Measurements from ENCODE around the gene PLET1. TPM values are rescaled to one million over a fixed set of nuclear protein-coding genes. Genes with fewer than 3 reads are reported as not detected.
A peak's percentile ranks its signal among the peaks of the same experiment; 100 is the strongest.

PLET1 gene
- total RNA-seq, 4 donors from 2014 or later: not detected

GRCh38 chr11:112292188-112292587, 31.5 kb upstream of the PLET1 start:
- TF ChIP-seq EP300 (IDR thresholded peaks at IDR 0.05): no peak
- TF ChIP-seq CTCF (IDR thresholded peaks at IDR 0.05): no peak
- no peak for TF ChIP-seq POLR2AphosphoS5 (IDR thresholded peaks at IDR 0.05)
- TF ChIP-seq POLR2A (IDR thresholded peaks at IDR 0.05): no peak
- Histone ChIP-seq H3K27me3 (no peaks in the 10 kb centered on the region), H3K36me3 (no peaks in the 10 kb centered on the region), H3K27ac (no peak overlapping the region), H3K9me3 (no peaks in the 10 kb centered on the region), H3K4me3 (no peak overlapping the region), H3K4me1 (peaks cover 38% of the 10 kb centered on the region)
- DNase-seq (ENCODE audit: low spot score in 2 of 2): no peak

DNA sequence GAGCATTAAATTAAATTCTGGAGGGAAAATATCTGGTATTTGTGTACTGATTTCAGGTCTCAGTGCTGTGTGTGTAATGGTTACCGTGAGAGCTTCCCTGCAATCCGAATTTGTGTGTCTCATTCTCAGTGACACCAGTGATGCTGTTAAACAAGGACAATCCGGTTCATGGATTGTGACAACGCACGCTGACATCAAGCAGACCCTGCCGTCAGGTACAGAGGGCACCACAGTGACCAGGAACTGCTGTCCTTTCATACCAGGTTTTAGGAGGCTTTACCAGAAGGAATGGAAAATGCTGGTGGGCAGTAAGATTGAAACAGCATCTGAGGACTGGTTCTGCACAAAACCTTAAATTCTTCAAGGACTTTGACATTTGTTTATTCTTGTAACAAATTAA, 30.5 kb upstream of the PLET1 start:
- no peak overlapping the region for H3K4me3 ChIP-seq
- TF ChIP-seq POLR2A (IDR thresholded peaks at IDR 0.05): no peak
- TF ChIP-seq EP300 (IDR thresholded peaks at IDR 0.05): no peak
- no peak for TF ChIP-seq POLR2AphosphoS5 (IDR thresholded peaks at IDR 0.05)
- no peak for TF ChIP-seq CTCF (IDR thresholded peaks at IDR 0.05)
- 96% methylated on average over 6 of the region's 6 CpGs for WGBS
- peaks cover 38% of the 10 kb centered on the region for H3K4me1 ChIP-seq
- H3K36me3 ChIP-seq: no peaks in the 10 kb centered on the region
- H3K27ac ChIP-seq: no peak overlapping the region
- no peaks in the 10 kb centered on the region for H3K9me3 ChIP-seq
- H3K27me3 ChIP-seq: no peaks in the 10 kb centered on the region
- DNase-seq (ENCODE audit: low spot score in 2 of 2): no peak

DNA sequence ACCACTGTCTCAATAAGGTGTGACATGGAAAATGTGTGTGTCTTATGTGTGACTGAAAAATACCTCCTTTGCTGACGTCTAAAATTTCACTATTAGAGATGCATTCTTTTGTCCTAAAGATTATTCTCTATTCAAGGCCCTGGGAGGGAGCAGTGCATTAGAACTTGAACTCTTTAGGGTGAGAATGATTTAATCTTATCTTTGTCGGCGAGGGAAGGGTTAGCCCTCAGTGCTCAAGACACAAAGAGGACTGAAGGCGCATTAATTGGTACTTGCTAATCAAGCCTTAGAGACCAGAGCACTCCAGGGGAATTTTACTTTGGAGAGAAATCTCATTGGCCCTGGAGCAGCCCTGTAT, 29.8 kb upstream of the PLET1 start:
- H3K4me1 ChIP-seq: peaks cover 38% of the 10 kb centered on the region
- TF ChIP-seq EP300 (IDR thresholded peaks at IDR 0.05): no peak
- TF ChIP-seq POLR2AphosphoS5 (IDR thresholded peaks at IDR 0.05): no peak
- TF ChIP-seq CTCF (IDR thresholded peaks at IDR 0.05): no peak
- no peak for TF ChIP-seq POLR2A (IDR thresholded peaks at IDR 0.05)

DNA sequence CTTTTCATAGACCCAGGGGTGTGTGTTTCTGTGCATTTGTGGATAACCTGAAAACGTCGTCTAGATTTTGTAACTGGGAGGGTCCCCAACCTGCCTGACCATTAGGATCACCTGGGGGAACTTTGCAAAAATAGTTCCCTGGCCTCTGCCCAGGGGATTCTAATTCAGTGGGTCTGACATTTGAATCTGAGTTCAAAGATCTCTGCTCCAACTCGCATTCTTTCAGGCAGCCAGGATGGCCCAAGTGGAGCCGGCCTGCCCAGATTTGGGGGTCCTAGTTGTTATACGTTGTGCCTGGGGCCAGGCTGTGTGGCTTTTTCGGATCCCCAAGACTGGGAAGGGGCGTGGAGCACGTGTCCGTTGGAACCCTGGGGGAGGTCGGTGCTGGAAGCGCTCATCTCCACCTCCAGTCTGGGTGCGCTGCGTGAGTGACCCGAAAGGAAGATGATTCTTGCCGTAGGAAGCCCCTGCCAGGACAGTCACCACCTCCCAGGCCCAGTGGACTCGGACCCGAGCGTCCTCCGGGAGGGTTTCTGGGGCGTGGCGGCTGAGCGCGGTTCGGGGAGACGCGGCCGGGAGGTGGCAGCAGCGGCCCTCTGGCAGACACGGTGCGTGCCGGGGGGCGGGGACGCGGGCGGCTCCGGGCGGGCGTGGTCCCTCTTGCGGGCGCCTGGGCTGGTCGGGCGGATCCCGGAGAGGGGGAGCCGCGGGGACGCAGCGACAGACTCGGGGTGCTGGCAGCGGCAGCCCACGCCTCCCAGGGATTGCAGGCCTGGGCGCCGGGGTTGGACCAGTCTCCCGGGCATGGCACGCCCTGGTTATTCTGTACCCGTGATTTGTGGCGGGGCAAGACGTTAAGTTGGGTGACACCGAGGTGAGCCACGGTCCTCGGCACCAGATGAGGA, 29.2 kb upstream of the PLET1 start:
- H3K27me3 ChIP-seq: no peaks in the 10 kb centered on the region
- no peaks in the 10 kb centered on the region for H3K36me3 ChIP-seq
- 9% methylated on average over 20 of the region's 60 CpGs for WGBS
- peak overlapping the region; percentile 54 for H3K4me3 ChIP-seq
- H3K27ac ChIP-seq: peak overlapping the region; percentile 39
- TF ChIP-seq POLR2AphosphoS5 (IDR thresholded peaks at IDR 0.05) (peak in 1 of 3 donors; percentile 60), POLR2A (IDR thresholded peaks at IDR 0.05) (no peak), CTCF (IDR thresholded peaks at IDR 0.05) (peak; percentile 73 to 93)
- no peaks in the 10 kb centered on the region for H3K9me3 ChIP-seq
- H3K4me1 ChIP-seq: peaks cover 38% of the 10 kb centered on the region
- DNase-seq (ENCODE audit: low spot score in 2 of 2): peak; percentile 90 to 91

More for the DNA sequence above, 29.8 kb upstream of the PLET1 start:
- Histone ChIP-seq H3K9me3 (no peaks in the 10 kb centered on the region), H3K27ac (peak overlapping the region; percentile 39), H3K36me3 (no peaks in the 10 kb centered on the region), H3K4me3 (peak overlapping the region; percentile 54), H3K27me3 (no peaks in the 10 kb centered on the region)
- no peak for DNase-seq (ENCODE audit: low spot score in 2 of 2)
- 12% methylated on average over 4 of the region's 4 CpGs for WGBS

- Histone ChIP-seq H3K36me3 (no peaks in the 10 kb centered on the region), H3K27ac (no peak overlapping the region), H3K4me1 (peaks cover 27% of the 10 kb centered on the region), H3K9me3 (no peaks in the 10 kb centered on the region), H3K27me3 (no peaks in the 10 kb centered on the region), H3K4me3 (no peak overlapping the region)
- WGBS: 93% methylated on average over 3 of the region's 3 CpGs
- DNase-seq (ENCODE audit: low spot score in 2 of 2): no peak
- no peak for TF ChIP-seq POLR2A (IDR thresholded peaks at IDR 0.05)
- TF ChIP-seq EP300 (IDR thresholded peaks at IDR 0.05): no peak
- no peak for TF ChIP-seq CTCF (IDR thresholded peaks at IDR 0.05)
- TF ChIP-seq POLR2AphosphoS5 (IDR thresholded peaks at IDR 0.05): no peak
Measured at GRCh38 chr11:112288021-112288420, 27.4 kb upstream of the PLET1 start.

Measured in suprapubic skin (tissue), 4 donors.